AG04450 (cell line): Measurements from ENCODE around the gene PECR. TPM values are rescaled to one million over a fixed set of nuclear protein-coding genes. Genes with fewer than 3 reads are reported as not detected.

Source experiments
- CTCF ChIA-PET: fragments of 300-600, 350-600 bp; formaldehyde crosslinking; extraction: SDS; loops from one replicate; lab custom pipeline; 2022; ENCODE audit warnings: antibody characterized with exemption, inconsistent platforms; lab: Charles Lee
- POLR2A ChIA-PET: fragments of 350-600 bp; formaldehyde crosslinking; extraction: SDS; loops from one replicate; lab custom pipeline; 2021; ENCODE audit warnings: antibody characterized with exemption, inconsistent platforms; lab: Yijun Ruan, JAX
- DNase-seq: peaks from one replicate; pipeline ENCODE4 v3.0.0-alpha.2; 2011; ENCODE audit warnings: low read depth, low spot score
- H3K27ac ChIP-seq: one replicate; pipeline ENCODE4 v1.5.1; 2012; ENCODE audit warnings: low read depth, low read length, control low read depth
- H3K27me3 ChIP-seq: one replicate; pipeline ENCODE4 v1.6.0; 2012; ENCODE audit warnings: low read length; ENCODE audit not compliant: control insufficient read depth, insufficient read depth
- H3K4me3 ChIP-seq: 2 replicates; pipeline ENCODE4 v1.5.1; 2011; ENCODE audit warnings: mild to moderate bottlenecking, low read depth, low read length, control low read depth
- H3K9me3 ChIP-seq: 2 replicates; pipeline ENCODE4 v1.5.1; 2012; ENCODE audit warnings: low read length; ENCODE audit not compliant: control insufficient read depth, insufficient read depth
- polyA plus RNA-seq: library from polyadenylated mRNA; depleted of rRNA; stranded (reverse); fragments of >200 nt; gene quantifications from 2 replicates; pipeline ENCODE4 v1.2.3, GENCODE V29; 2011
- TF ChIP-seq, protein P1 (sequence below): IDR thresholded peaks from 2 replicates; pipeline ENCODE4 v1.5.1; 2011; ENCODE audit warnings: low read depth, low read length, control low read depth, inconsistent platforms

The PECR gene
- polyA plus RNA-seq, 1 experiment: 16.7 TPM

DNA sequence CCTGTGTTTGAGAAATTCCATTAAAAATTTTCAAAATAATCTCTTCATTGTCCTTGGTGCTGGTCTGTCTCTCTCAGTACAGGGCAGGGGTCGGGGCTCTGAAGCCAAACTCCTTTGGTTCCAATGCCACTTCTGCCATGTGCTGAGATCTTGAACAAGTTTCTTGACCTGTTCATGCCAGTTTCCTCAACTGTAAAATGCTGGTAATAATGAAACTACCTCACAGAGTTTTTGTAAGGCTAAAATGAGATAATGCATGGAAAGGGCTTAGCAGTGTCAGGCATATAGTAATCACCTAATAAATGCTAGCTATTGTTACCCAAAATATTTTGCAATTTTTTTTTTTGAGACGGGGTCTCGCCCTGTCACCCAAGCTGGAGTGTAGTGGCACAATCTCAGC lies 51.4 kb downstream of the PECR start:
- no peak overlapping the region for H3K27ac ChIP-seq
- H3K27me3 ChIP-seq: no peaks in the 10 kb centered on the region
- no peaks in the 10 kb centered on the region for H3K9me3 ChIP-seq
- H3K4me3 ChIP-seq: no peak overlapping the region
- ChIA-PET POLR2A (no interaction called here), CTCF (interaction anchor here (0.7 kb wide), 2 partner anchors 16 to 32 kb away, joined by 3 read pairs; no protein-coding TSS in a partner anchor)
- TF ChIP-seq, protein P1, sequence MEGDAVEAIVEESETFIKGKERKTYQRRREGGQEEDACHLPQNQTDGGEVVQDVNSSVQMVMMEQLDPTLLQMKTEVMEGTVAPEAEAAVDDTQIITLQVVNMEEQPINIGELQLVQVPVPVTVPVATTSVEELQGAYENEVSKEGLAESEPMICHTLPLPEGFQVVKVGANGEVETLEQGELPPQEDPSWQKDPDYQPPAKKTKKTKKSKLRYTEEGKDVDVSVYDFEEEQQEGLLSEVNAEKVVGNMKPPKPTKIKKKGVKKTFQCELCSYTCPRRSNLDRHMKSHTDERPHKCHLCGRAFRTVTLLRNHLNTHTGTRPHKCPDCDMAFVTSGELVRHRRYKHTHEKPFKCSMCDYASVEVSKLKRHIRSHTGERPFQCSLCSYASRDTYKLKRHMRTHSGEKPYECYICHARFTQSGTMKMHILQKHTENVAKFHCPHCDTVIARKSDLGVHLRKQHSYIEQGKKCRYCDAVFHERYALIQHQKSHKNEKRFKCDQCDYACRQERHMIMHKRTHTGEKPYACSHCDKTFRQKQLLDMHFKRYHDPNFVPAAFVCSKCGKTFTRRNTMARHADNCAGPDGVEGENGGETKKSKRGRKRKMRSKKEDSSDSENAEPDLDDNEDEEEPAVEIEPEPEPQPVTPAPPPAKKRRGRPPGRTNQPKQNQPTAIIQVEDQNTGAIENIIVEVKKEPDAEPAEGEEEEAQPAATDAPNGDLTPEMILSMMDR: no peak
- DNase-seq: no peak

DNA sequence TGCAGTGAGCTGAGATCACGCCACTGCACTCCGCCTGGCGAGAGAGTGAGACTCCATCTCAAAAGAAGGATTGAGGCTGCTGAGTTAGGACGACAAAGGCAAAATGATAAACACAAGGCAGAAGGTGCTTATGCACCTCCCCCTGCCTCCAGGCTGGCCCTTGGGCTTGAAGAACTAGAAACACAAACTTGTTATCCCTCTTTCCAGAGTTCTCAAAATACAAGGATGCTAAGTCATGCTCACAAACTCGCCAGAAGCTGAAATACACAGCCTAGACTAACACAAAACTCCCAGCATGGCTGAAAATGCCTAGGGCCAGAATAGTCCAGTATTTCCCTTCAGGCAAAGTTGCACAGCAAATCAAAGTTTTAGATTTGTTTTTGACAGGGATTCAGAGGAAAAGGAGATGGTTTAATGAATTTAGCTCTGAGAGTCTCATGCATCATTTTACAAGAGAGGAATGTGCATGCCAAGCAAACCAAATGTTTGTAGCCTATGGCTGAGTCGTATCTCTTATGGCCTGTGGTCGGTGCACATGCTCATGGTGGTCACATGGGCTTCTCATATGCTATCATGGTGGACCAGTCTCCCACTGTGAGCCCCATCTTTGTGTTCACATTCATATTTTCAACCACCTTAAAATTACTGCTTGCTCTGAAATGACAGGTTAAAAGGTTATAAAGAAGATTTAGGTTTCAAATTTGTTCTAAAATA lies 52.0 kb downstream of the PECR start:
- Histone ChIP-seq H3K27ac (no peak overlapping the region), H3K4me3 (no peak overlapping the region)
- CTCF ChIA-PET: interaction anchor here (0.7 kb wide), 2 partner anchors 16 to 32 kb away, joined by 3 read pairs; no protein-coding TSS in a partner anchor

GRCh38 chr2:216024779-216025336 lies 56.8 kb downstream of the PECR start:
- Histone ChIP-seq H3K9me3 (no peaks in the 10 kb centered on the region), H3K4me3 (no peak overlapping the region), H3K27ac (no peak overlapping the region), H3K27me3 (no peaks in the 10 kb centered on the region)
- DNase-seq: no peak
- TF ChIP-seq, protein P1: no peak
- ChIA-PET POLR2A (no interaction called here), CTCF (interaction anchor here (0.6 to 5.9 kb wide), 4 partner anchors 9 to 92 kb away, joined by 3 to 59 read pairs (median 4); no protein-coding TSS in a partner anchor)

More for the DNA sequence above, 52.0 kb downstream of the PECR start:
- POLR2A ChIA-PET: no interaction called here
- TF ChIP-seq, protein P1: no peak
- no peak for DNase-seq
- Histone ChIP-seq H3K27me3 (no peaks in the 10 kb centered on the region), H3K9me3 (no peaks in the 10 kb centered on the region)

DNA sequence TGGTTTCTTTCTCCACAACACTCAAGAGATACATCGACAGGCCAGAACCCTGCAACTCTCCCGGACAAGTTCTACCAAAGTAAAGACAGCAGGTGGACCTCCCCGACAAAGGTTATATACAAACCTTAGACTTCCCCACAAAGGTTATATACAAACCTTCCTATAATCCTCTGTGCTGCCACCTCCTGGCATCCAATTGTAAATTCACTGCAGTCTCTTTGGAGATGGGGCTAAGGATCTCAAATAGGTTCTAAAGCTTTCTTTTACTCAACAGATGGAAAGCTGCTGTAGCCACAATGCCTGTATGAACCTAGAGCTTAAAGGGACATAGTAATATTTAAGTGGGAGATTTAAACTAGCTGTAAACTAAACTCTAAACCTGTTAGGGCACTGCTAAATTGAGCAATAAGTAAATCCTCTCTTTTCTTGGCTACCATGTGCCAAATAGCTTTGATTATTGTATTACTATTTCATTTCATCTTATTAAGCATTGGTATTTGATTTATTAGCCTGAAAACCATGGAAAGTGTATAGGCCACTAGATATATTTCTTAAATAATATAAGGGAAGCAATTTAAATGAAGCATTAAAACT lies 58.5 kb downstream of the PECR start:
- Histone ChIP-seq H3K27me3 (no peaks in the 10 kb centered on the region), H3K4me3 (no peak overlapping the region), H3K27ac (no peak overlapping the region), H3K9me3 (no peaks in the 10 kb centered on the region)
- ChIA-PET CTCF (interaction anchor here (0.6 to 5.9 kb wide), 20 partner anchors 9 to 1063 kb away, joined by 3 to 59 read pairs (median 6); partner anchors contain the start of gene MREG), POLR2A (no interaction called here)
- no peak for DNase-seq
- TF ChIP-seq, protein P1: peak; percentile 80
